Kidney capillary endothelial cell (primary cell): ENCODE measurements around the gene CARMIL1.

Experiments used
- DNase-seq: peaks from one replicate; pipeline ENCODE4 v3.0.0-alpha.2; 2018; ENCODE audit warnings: low spot score

CARMIL1 gene

GRCh38 chr6:25446830-25447569 lies 167.8 kb downstream of the CARMIL1 start:
- DNase-seq: no peak

- DNase-seq: no peak
Observed at GRCh38 chr6:25447570-25447929, 168.4 kb downstream of the CARMIL1 start.

- DNase-seq: no peak
Observed at GRCh38 chr6:25448965-25449538, 169.9 kb downstream of the CARMIL1 start.

GRCh38 chr6:25449774-25450173 lies 170.6 kb downstream of the CARMIL1 start:
- DNase-seq: no peak

- DNase-seq: no peak
Observed at GRCh38 chr6:25450469-25451198, 171.5 kb downstream of the CARMIL1 start.

GRCh38 chr6:25452031-25452430 lies 172.9 kb downstream of the CARMIL1 start:
- no peak for DNase-seq

- no peak for DNase-seq
Observed at GRCh38 chr6:25453288-25453687, 174.1 kb downstream of the CARMIL1 start.

- no peak for DNase-seq
Observed at GRCh38 chr6:25454136-25454535, 175.0 kb downstream of the CARMIL1 start.

GRCh38 chr6:25456249-25457040 lies 177.3 kb downstream of the CARMIL1 start:
- no peak for DNase-seq

GRCh38 chr6:25457516-25457915 lies 178.3 kb downstream of the CARMIL1 start:
- no peak for DNase-seq

- DNase-seq: no peak
Observed at GRCh38 chr6:25458485-25458884, 179.3 kb downstream of the CARMIL1 start.

GRCh38 chr6:25462235-25462897 lies 183.2 kb downstream of the CARMIL1 start:
- DNase-seq: no peak

GRCh38 chr6:25463441-25463840 lies 184.3 kb downstream of the CARMIL1 start:
- DNase-seq: no peak

- DNase-seq: no peak
Observed at GRCh38 chr6:25464225-25464624, 185.1 kb downstream of the CARMIL1 start.

GRCh38 chr6:25465941-25466340 lies 186.8 kb downstream of the CARMIL1 start:
- no peak for DNase-seq

GRCh38 chr6:25468881-25469280 lies 189.7 kb downstream of the CARMIL1 start:
- DNase-seq: no peak

GRCh38 chr6:25469797-25470388 lies 190.7 kb downstream of the CARMIL1 start:
- no peak for DNase-seq

GRCh38 chr6:25472306-25472705 lies 193.1 kb downstream of the CARMIL1 start:
- no peak for DNase-seq

GRCh38 chr6:25472906-25473305 lies 193.7 kb downstream of the CARMIL1 start:
- no peak for DNase-seq

- DNase-seq: no peak
Observed at GRCh38 chr6:25473447-25473846, 194.3 kb downstream of the CARMIL1 start.

GRCh38 chr6:25476126-25476525 lies 197.0 kb downstream of the CARMIL1 start:
- DNase-seq: no peak
